ENCODE measurements around the gene KCNK13.

Gene KCNK13

DNA sequence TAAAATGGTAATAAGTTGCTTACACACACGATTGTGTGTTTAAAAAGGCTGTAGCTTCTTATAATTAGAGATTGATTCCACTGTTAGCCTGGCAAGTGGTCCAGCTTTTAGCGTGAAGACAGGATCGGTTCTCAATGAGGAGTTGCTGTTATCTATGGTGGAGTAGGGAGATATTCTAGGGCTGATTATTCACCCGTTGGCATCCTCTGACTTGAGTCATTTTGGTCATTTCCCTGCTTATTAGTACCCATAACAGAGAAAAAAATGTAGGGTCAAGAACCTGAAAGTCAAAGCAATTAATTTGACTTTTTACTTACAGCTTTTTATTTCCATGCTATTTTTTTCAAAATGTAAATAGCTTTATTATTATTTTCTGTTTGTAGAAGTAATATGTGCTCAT, 76.0 kb downstream of the KCNK13 start:
- no peak for DNase-seq

DNA sequence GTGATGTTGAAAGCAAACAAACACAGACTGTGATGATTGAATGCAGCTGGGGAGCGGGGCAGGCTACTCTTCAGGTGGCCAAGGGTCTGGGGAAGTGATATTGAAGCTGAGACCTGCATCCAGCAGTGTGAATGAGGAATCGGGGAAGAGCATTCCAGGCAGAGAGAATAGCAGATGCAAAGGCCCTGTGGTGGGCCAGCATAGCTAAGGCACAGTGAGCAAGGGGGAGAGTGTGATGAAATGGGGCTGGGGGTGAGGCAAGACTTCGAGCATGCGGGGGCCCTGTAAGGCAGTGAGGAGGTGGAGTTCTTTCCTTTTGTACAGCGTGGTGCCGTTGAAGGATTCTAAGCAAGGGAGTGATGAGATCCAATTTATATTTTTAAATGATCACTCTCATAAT, 77.4 kb downstream of the KCNK13 start:
- DNase-seq = no peak

DNA sequence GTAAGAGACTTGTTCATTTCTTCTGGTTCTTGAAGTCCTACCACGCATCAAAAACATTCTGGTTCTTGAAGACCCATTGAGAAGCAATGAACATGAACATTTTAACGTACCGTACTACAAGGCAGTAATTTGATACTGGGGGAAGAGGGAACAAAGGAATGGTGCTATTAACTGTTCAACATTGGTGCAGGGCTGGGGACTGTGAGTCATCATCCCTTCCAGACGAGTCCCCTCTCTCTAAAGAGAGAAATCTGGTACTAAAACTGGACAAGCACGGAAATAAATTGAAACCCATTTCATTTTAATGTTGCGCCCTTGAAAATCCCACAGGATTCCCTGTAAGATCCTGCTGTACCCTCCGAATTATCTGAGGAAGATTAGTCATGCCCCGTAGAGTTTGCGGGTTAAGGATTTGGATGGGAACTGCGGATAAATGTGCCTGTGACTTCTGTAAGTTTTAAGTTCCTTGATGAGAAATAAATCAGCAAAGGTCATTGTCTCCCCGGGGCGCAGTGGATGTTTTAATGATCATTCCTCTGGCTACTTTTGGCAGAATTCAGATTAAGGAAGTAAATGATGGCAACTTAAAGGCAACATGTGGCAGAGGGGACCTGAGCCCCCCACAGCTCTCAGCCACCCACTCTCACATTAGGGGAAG, 78.6 kb downstream of the KCNK13 start:
- no peak for DNase-seq

DNA sequence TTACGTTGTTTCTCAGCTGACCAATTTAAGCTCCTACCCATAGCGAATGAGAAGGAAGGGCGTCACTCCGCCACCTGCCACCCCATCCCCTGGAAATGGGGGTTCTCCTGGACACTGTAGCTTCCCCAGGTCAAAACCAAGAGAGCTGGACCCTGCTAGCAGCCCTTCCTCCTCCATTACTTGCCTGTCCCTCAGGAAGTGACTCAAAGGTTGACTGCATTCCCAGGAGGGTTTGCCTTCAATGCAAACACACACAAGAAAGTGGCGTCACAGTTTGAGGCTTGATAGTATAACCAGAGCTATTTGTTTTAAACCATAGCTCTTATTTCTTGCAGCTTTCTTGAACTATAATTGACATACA, 79.1 kb downstream of the KCNK13 start:
- DNase-seq = no peak

DNA sequence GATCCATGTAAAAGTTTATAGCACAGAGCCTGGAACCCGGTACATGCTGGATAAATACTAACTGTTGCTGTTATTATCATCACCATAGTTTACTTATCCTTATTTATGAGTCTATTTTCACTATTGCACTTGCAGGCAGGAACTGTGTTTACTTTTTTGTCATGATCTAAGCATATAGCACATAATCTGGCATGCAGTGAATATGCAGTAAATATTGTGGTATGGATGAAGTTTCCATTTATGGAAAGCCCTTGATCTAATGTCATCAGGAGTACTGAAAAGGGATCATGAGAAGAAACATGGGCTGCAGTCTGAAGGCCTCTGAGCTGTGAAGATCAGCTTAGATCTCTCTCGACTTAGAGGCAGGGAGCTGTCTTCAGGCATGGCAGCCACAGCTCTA, 91.6 kb downstream of the KCNK13 start:
- no peak for DNase-seq

GRCh38 chr14:90154110-90154509, 92.3 kb downstream of the KCNK13 start:
- no peak for DNase-seq

GRCh38 chr14:90159146-90159545, 97.4 kb downstream of the KCNK13 start:
- no peak for DNase-seq

GRCh38 chr14:90159688-90160087, 97.9 kb downstream of the KCNK13 start:
- no peak for DNase-seq

DNA sequence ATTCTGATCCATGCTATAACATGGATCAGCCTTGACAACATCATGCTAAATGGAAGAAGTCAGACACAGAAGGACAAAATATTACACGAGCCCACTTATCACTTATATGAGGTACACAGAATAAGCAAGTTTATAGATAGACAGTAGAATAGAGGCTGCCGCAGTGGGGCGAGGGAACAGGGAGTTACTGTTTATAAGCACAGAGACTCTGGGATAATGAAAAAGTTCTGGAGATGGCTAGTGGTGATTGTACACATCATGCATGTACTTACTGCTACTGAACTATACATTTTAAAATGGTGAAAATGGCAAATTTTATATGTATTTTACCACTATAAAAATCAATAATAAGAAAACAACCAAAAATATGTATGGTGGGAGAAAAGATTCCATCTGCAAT, 99.3 kb downstream of the KCNK13 start:
- no peak for DNase-seq

- DNase-seq = no peak
Measured at GRCh38 chr14:90168425-90169105, 106.8 kb downstream of the KCNK13 start.

DNA sequence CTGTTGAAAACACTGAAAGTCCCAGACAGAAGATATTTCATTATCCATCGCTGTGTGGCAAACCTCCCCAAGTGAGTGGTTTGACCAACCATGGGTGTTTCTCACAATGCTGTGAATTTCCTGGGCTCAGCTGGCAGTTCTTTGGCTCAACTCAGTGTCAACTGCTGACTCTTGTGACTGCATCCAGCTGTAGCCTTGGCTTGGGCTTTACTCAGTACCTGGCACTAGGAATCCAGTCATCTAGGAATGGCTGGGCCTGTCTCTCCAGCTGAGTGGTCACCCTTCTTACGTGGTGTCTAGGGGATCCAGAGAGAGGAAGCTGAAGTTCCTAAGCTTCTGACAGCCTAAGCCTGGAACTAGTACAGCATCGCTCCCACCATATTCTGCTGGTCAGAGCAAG, 113.8 kb downstream of the KCNK13 start:
- DNase-seq = no peak

- no peak for DNase-seq
Measured at GRCh38 chr14:90177539-90178189, 115.9 kb downstream of the KCNK13 start.

DNA sequence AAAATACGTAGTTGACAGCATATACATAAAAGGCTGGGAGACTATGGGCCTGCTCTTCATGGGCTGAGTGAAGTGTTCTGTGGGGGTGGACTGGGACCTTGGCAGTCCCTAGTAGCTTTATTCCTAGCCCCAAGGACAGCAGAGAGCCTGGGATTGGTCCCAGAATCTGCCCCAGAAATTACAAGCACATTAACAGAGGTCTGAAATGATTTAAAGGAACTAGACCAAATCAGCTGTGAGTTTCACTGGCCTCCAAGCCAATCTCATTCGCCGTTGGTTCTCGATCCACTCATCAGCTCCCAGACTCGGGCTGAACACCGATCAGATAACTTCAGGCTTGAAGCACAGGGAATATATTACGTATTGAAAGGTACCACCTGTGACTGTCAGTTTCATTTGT, 117.6 kb downstream of the KCNK13 start:
- DNase-seq = no peak

- no peak for DNase-seq
Measured at GRCh38 chr14:90179809-90180779, 118.3 kb downstream of the KCNK13 start.

DNA sequence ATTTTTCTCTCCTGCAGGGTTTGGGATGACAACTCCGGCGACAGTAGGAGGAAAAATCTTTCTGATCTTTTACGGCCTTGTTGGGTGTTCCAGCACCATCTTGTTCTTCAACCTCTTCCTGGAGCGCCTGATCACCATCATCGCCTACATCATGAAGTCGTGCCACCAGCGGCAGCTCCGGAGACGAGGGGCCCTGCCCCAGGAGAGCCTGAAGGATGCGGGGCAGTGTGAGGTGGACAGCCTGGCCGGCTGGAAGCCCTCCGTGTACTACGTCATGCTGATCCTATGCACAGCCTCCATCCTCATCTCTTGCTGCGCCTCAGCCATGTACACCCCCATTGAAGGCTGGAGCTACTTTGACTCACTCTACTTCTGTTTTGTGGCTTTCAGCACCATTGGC, 122.3 kb downstream of the KCNK13 start:
- no peak for DNase-seq

DNA sequence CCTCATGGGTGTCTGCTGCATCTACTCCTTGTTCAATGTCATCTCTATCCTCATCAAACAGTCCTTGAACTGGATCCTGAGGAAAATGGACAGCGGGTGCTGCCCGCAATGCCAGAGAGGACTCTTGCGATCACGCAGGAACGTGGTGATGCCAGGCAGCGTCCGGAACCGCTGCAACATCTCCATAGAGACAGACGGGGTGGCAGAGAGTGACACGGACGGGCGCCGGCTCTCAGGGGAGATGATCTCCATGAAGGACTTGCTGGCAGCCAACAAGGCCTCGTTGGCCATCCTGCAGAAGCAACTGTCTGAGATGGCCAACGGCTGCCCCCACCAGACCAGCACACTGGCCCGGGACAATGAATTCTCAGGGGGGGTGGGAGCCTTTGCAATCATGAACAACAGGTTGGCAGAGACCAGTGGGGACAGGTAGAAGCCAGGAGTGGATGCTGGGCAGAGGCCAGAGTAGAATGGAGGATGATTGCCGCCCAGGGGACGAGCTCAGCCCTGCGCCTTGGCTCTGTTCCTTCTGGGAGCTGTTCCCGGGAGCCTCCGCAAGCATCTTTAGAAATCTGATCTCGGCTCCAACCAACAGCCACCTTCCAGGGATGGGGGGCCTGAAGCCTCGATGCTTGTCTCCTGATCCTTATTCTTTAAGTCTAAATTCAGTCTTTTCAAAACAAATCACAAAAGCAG, 122.9 kb downstream of the KCNK13 start:
- no peak for DNase-seq

DNA sequence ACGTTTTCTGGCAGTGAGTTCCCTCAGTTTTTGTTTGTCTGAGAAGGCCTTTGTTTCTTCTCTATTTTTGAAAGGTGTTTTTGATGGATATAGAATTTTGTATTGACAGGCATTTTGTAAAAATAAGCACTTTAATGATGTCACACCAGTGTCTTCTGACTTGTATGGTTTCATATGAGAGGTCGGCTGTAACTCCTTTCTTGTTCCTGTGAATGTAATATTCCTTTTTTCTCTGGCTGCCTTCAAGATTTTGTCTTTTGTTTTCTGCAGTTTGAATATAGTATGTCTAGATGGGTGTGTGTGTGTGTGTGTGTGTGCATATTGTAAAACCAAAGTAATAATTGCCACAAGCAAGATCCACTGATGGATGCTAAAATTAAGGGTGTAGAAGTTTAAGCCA, 126.8 kb downstream of the KCNK13 start:
- no peak for DNase-seq

DNA sequence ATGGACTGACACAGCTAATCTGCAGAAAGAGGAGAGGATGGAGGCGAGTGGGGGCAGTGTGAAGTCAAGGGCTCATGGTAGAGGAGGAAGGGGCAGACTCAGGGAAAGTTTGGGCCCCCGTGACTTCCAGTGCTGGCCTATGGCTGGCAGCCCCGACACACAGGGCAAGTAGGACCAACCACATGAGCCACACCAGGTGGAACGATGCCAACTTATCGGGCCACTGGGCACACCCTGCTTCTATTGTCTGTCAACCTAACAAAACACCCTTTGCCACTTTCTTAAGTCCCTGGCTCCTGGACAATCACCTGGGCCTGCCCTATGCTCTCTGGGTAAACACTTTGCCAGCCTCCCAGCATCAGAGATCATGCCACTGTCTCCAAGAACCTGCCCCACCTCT, 129.4 kb downstream of the KCNK13 start:
- no peak for DNase-seq

GRCh38 chr14:90191585-90191984, 129.8 kb downstream of the KCNK13 start:
- peak; percentile 0 for DNase-seq

DNA sequence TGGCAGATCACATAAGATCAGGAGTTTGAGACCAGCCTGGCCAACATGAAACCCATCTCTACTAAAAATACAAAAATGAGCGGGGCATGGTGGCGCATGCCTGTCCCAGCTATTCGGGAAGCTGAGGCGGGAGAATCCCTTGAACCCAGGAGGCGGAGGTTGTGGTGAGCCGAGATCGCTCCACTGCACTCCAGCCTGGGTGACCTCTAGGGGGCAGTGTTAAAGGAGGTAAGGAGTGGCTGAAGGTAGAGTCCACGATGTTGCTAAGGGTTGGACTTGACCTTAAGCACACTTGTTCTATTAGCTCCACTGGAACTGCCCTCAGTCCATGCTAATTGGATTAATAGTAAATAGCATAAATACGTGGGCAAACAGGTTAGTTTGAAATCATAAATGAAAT, 132.1 kb downstream of the KCNK13 start:
- DNase-seq = no peak

GRCh38 chr14:90194706-90195105, 132.9 kb downstream of the KCNK13 start:
- DNase-seq = no peak

DNA sequence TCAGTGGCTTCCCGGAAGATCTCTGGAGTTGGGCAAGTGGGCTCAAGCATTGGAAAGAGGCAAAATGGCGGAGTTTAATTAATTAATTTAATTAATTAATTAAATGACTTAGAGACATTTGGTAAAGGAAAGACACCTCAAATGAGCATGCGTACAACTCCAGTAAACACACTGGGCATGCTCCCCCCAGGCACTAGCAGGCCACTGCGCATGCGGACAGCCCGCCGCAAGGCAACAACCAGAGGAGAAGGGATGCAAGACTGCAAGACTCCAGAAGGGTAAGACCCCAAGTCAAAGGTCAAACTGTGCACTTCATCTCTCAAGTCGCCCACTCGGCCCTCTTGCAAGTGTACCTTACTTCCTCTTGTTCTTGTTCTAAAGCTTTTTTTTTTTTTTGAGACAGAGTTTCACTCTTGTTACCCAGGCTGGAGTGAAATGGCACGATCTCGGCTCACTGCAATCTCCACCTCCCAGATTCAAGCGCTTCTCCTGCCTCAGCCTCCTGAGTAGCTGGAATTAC, 136.8 kb downstream of the KCNK13 start:
- DNase-seq = no peak
